ENCODE measurements around the gene MAF.

DNA sequence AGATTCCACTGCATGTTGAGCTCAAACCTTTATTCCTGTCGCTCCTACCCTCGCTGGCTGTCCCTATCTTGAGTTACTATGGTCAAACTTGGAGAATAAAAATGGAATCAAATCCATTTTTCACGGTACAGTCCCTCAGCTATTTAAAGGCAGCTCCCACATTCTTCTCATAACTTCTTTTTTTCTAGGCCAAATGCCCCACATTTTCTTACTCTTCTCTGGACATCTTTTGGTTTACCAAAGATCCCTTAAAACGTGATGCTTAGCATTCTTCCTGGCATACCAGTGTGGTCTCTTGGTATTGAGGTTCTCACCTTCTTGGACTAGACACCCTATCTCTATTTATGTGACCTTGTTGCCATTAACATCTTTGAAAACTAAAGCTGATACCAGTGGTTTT is 48.3 kb upstream of the MAF start:
- TF ChIP-seq, protein P1, sequence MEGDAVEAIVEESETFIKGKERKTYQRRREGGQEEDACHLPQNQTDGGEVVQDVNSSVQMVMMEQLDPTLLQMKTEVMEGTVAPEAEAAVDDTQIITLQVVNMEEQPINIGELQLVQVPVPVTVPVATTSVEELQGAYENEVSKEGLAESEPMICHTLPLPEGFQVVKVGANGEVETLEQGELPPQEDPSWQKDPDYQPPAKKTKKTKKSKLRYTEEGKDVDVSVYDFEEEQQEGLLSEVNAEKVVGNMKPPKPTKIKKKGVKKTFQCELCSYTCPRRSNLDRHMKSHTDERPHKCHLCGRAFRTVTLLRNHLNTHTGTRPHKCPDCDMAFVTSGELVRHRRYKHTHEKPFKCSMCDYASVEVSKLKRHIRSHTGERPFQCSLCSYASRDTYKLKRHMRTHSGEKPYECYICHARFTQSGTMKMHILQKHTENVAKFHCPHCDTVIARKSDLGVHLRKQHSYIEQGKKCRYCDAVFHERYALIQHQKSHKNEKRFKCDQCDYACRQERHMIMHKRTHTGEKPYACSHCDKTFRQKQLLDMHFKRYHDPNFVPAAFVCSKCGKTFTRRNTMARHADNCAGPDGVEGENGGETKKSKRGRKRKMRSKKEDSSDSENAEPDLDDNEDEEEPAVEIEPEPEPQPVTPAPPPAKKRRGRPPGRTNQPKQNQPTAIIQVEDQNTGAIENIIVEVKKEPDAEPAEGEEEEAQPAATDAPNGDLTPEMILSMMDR (conservative IDR thresholded peaks at IDR 0.05; ENCODE audit: low read depth in 2 of 2): no peak
- no peak for TF ChIP-seq EZH2 (IDR thresholded peaks at IDR 0.05; ENCODE audit: low read depth, unreplicated experiment)

All from GM23338 (cell line).